PFSK-1 (cell line): Measurements from ENCODE around the gene CABLES2.

ENCODE experiments used
- FOXP2 ChIP-seq: optimal IDR thresholded peaks from 2 replicates; pipeline ENCODE3; 2011; ENCODE audit warnings: borderline replicate concordance, control low read depth, inconsistent platforms; ENCODE audit not compliant: insufficient read depth; ENCODE audit errors: extremely low read length, extremely low read depth
- POLR2AphosphoS5 ChIP-seq: IDR thresholded peaks from 2 replicates; pipeline ENCODE4 v1.6.1; 2012; ENCODE audit warnings: low read depth, mild to moderate bottlenecking, control low read depth, low read length, moderate library complexity
- REST ChIP-seq, 2 experiments: IDR thresholded peaks; 2 replicates each; pipeline versions ENCODE4 v1.6.1 to v1.8.0; 2011 to 2012; ENCODE audit warnings: low read depth in 2 of 2, low read length in 2 of 2, control low read depth in 1 of 2, inconsistent platforms in 1 of 2, mild to moderate bottlenecking in 1 of 2, moderate library complexity in 1 of 2; ENCODE audit not compliant: insufficient read depth in 1 of 2
- SIN3A ChIP-seq: IDR thresholded peaks from 2 replicates; pipeline ENCODE4 v1.6.1; 2012; ENCODE audit warnings: mild to moderate bottlenecking, low read length, moderate library complexity, borderline replicate concordance; ENCODE audit not compliant: insufficient read depth
- TAF1 ChIP-seq: IDR thresholded peaks from 2 replicates; pipeline ENCODE4 v1.6.1; 2012; ENCODE audit warnings: low read length, control low read depth, borderline replicate concordance; ENCODE audit not compliant: insufficient read depth

Gene CABLES2

GRCh38 chr20:62372042-62372993 is 34.8 kb downstream of the CABLES2 start:
- no peak for TF ChIP-seq POLR2AphosphoS5

GRCh38 chr20:62371588-62372041 is 35.5 kb downstream of the CABLES2 start:
- no peak for TF ChIP-seq POLR2AphosphoS5
- no peak for TF ChIP-seq FOXP2
- no peak for TF ChIP-seq TAF1
- no peak for TF ChIP-seq SIN3A
- no peak for TF ChIP-seq REST (IDR thresholded peaks at IDR 0.05; ENCODE audit: insufficient read depth in 1 of 2, low read depth in 2 of 2, low read length in 2 of 2)

- TF ChIP-seq POLR2AphosphoS5: no peak
- TF ChIP-seq REST (IDR thresholded peaks at IDR 0.05; ENCODE audit: insufficient read depth in 1 of 2, low read depth in 2 of 2, low read length in 2 of 2): no peak
- TF ChIP-seq FOXP2: no peak
- no peak for TF ChIP-seq SIN3A
- TF ChIP-seq TAF1: no peak
Observed at GRCh38 chr20:62370807-62371587, 36.1 kb downstream of the CABLES2 start.

- no peak for TF ChIP-seq FOXP2
- no peak for TF ChIP-seq TAF1
- TF ChIP-seq REST (IDR thresholded peaks at IDR 0.05; ENCODE audit: insufficient read depth in 1 of 2, low read depth in 2 of 2, low read length in 2 of 2): no peak
- no peak for TF ChIP-seq SIN3A
- TF ChIP-seq POLR2AphosphoS5: no peak
Observed at GRCh38 chr20:62370115-62370806, 36.8 kb downstream of the CABLES2 start.

- no peak for TF ChIP-seq TAF1
- no peak for TF ChIP-seq SIN3A
- no peak for TF ChIP-seq FOXP2
- no peak for TF ChIP-seq REST (IDR thresholded peaks at IDR 0.05; ENCODE audit: insufficient read depth in 1 of 2, low read depth in 2 of 2, low read length in 2 of 2)
- TF ChIP-seq POLR2AphosphoS5: no peak
Observed at GRCh38 chr20:62369815-62370114, 37.3 kb downstream of the CABLES2 start.
